Measurements from ENCODE around the gene CEACAM5. TPM values are rescaled to one million over a fixed set of nuclear protein-coding genes. Genes with fewer than 3 reads are reported as not detected.

The CEACAM5 gene
- 1.6 to 2.1 TPM (median 1.7 TPM) in 5 replicates for total RNA-seq (2022; extraction: Qiagen RNA extraction; ENCODE audit: low read depth)

DNA sequence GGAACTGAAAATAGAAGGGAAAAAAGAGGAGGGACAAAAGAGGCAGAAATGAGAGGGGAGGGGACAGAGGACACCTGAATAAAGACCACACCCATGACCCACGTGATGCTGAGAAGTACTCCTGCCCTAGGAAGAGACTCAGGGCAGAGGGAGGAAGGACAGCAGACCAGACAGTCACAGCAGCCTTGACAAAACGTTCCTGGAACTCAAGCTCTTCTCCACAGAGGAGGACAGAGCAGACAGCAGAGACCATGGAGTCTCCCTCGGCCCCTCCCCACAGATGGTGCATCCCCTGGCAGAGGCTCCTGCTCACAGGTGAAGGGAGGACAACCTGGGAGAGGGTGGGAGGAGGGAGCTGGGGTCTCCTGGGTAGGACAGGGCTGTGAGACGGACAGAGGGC is at the start of gene CEACAM5:
Gene CEACAM5, plus strand, starts transcription at position 146 of the 400 bp plus-strand sequence. Its CDS starts 106 bp downstream, at position 252.

DNA sequence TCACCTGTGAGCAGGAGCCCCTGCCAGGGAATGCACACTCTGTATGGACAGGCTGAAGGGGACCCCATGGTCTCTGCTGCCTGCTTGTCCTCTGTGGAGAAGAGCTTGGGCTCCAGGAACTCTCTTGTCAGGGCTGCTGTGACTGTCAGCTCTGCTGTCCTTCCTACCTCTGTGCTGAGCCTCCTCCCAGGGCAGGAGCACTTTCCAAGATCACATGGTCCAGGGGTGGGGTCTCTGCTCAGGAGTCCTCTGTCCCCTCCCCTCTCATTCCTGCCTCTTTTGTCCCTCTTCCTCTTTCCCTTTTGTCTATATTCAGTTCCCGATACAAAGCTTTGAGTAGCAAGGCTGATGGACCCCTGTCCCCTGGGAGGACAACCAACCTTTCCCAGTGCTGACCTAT is 20.3 kb upstream of the CEACAM5 start, which contains the start of gene CEACAM7:
Gene CEACAM7, minus strand, starts transcription at position 173 of the 400 bp plus-strand sequence. Its CDS starts 105 bp downstream, at position 68.

DNA sequence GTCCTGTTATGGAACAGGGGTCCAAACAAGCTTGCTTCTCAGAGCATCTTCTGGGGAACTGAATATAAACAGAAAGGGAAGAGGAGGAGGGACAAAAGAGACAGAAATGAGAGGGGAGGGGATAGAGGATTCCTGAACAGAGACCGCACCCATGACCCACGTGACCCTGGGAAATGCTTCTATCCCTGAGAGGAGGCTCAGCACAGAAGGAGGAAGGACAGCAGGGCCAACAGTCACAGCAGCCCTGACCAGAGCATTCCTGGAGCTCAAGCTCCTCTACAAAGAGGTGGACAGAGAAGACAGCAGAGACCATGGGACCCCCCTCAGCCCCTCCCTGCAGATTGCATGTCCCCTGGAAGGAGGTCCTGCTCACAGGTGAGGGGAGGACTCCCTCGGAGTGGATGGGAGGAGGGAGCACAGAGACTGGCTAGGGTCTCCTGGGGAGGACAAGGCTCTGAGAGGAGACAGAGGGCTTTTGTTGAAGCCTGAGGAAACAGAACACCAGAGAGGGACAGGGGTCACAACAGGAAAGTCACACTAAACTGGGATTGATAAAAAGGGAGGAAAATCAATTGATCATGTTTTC is 47.0 kb downstream of the CEACAM5 start, which contains the start of gene CEACAM6:
Gene CEACAM6, plus strand, starts transcription at position 203 of the 586 bp plus-strand sequence. Its CDS starts 109 bp downstream, at position 312.

Other genes with a start within 250 kb of the CEACAM5 start
- gene CEACAM21, start 132.5 kb upstream of the CEACAM5 start, total RNA-seq (2022; extraction: Qiagen RNA extraction; ENCODE audit: low read depth) = not detected in 5 replicates
- gene CEACAM4, start 81.6 kb upstream of the CEACAM5 start, total RNA-seq (2022; extraction: Qiagen RNA extraction; ENCODE audit: low read depth) = not detected in 5 replicates
- 0.08 to 0.17 TPM in 2 of 5 replicates, not detected in the others for gene CEACAM7, start 20.4 kb upstream of the CEACAM5 start, total RNA-seq (2022; extraction: Qiagen RNA extraction; ENCODE audit: low read depth)
- gene CEACAM6, start 46.9 kb downstream of the CEACAM5 start, total RNA-seq (2022; extraction: Qiagen RNA extraction; ENCODE audit: low read depth) = 14.9 to 22.6 TPM (median 20.6 TPM) in 5 replicates
- gene CEACAM3, start 88.0 kb downstream of the CEACAM5 start, total RNA-seq (2022; extraction: Qiagen RNA extraction; ENCODE audit: low read depth) = not detected in 5 replicates
- gene LYPD4, start 136.1 kb downstream of the CEACAM5 start, total RNA-seq (2022; extraction: Qiagen RNA extraction; ENCODE audit: low read depth) = not detected in 5 replicates
- gene DMRTC2, start 136.4 kb downstream of the CEACAM5 start, total RNA-seq (2022; extraction: Qiagen RNA extraction; ENCODE audit: low read depth) = not detected in 5 replicates
- 9,077 to 10,791 TPM (median 9,411 TPM) in 5 replicates for gene RPS19, start 151.6 kb downstream of the CEACAM5 start, total RNA-seq (2022; extraction: Qiagen RNA extraction; ENCODE audit: low read depth)
- 0.66 to 1.3 TPM (median 0.91 TPM) in 5 replicates for gene CD79A, start 168.7 kb downstream of the CEACAM5 start, total RNA-seq (2022; extraction: Qiagen RNA extraction; ENCODE audit: low read depth)
- 83.9 to 123 TPM (median 107 TPM) in 5 replicates for gene ARHGEF1, start 174.6 kb downstream of the CEACAM5 start, total RNA-seq (2022; extraction: Qiagen RNA extraction; ENCODE audit: low read depth)
- gene ERFL, start 219.8 kb downstream of the CEACAM5 start, total RNA-seq (2022; extraction: Qiagen RNA extraction; ENCODE audit: low read depth) = 0.23 to 0.35 TPM (median 0.29 TPM) in 5 replicates

All from A549 treated with GW870086 at 1 μM for 4 hours (cell line).